Measurements from ENCODE around the gene YEATS4. TPM values are rescaled to one million over a fixed set of nuclear protein-coding genes. Genes with fewer than 3 reads are reported as not detected.
A peak's percentile ranks its signal among the peaks of the same experiment; 100 is the strongest.

Gene YEATS4
- total RNA-seq, 2 experiments from 2014 or later = 26.2 TPM

DNA sequence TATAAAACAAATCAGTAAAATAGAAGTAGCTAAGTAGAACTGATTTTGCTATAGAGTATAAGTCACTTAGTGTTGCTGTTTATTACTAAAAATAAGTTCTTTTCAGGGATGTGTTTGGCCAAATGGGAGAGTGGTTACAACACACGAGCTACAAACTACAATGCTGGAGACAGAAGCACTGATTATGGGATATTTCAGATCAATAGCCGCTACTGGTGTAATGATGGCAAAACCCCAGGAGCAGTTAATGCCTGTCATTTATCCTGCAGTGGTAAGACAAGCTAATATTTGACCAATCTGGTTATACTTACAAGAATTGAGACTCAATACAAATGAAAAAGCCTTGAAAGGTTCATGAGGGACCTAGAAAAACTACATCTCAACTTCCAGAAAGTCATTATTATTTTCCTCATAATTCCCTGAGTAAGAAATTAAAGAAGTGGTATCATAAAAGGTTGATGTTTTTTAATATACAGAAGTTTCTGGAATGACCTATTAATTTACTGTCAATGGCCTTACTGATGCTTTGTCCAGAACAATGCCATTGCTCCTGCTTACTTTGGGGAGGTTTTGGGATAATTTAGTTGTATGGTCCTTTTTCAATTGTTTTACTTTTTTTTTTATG lies 9.4 kb upstream of the YEATS4 start:
- TF ChIP-seq, protein P1, sequence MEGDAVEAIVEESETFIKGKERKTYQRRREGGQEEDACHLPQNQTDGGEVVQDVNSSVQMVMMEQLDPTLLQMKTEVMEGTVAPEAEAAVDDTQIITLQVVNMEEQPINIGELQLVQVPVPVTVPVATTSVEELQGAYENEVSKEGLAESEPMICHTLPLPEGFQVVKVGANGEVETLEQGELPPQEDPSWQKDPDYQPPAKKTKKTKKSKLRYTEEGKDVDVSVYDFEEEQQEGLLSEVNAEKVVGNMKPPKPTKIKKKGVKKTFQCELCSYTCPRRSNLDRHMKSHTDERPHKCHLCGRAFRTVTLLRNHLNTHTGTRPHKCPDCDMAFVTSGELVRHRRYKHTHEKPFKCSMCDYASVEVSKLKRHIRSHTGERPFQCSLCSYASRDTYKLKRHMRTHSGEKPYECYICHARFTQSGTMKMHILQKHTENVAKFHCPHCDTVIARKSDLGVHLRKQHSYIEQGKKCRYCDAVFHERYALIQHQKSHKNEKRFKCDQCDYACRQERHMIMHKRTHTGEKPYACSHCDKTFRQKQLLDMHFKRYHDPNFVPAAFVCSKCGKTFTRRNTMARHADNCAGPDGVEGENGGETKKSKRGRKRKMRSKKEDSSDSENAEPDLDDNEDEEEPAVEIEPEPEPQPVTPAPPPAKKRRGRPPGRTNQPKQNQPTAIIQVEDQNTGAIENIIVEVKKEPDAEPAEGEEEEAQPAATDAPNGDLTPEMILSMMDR (IDR thresholded peaks at IDR 0.05) = no peak
- ATAC-seq (ENCODE audit: poor library complexity) (no peak), DNase-seq (no peak)
- no peaks in the 10 kb centered on the region for H3K36me3 ChIP-seq (ENCODE audit: insufficient read depth, low read length)
- ChIA-PET CTCF (no interaction called here), POLR2A (interaction anchor here (1.9 kb wide), 1 partner anchor 19 kb away, joined by 9 read pairs; no protein-coding TSS in a partner anchor)
- no peaks in the 10 kb centered on the region for H3K27me3 ChIP-seq (ENCODE audit: control insufficient read depth in 1 of 2, insufficient read depth in 2 of 2, low read length in 2 of 2)
- H3K27ac Mint-ChIP-seq = no peak overlapping the region
- peaks cover 5% of the 10 kb centered on the region for H3K27me3 Mint-ChIP-seq
- no peaks in the 10 kb centered on the region for H3K36me3 Mint-ChIP-seq (ENCODE audit: low read depth)
- H3K27ac ChIP-seq (ENCODE audit: low read depth in 1 of 2, low read length in 2 of 2) = no peak overlapping the region
- H3K4me3 Mint-ChIP-seq = no peak overlapping the region
- H3K9me3 Mint-ChIP-seq = no peaks in the 10 kb centered on the region
- intact Hi-C loops (cut with DNase I, micrococcal nuclease) = loop anchor here (10.0 kb wide), 2 partner anchors 195 to 1225 kb away; no protein-coding TSS in a partner anchor
- no peaks in the 10 kb centered on the region for H3K9me3 ChIP-seq (ENCODE audit: control insufficient read depth in 1 of 2, insufficient read depth in 1 of 2, low read length in 2 of 2)
- no peaks in the 10 kb centered on the region for H3K4me1 ChIP-seq (ENCODE audit: insufficient read depth, low read length)
- peak overlapping the region; percentile 16 for H3K4me3 ChIP-seq (ENCODE audit: low read length)
- H3K4me1 Mint-ChIP-seq (ENCODE audit: low read depth) = no peaks in the 10 kb centered on the region

DNA sequence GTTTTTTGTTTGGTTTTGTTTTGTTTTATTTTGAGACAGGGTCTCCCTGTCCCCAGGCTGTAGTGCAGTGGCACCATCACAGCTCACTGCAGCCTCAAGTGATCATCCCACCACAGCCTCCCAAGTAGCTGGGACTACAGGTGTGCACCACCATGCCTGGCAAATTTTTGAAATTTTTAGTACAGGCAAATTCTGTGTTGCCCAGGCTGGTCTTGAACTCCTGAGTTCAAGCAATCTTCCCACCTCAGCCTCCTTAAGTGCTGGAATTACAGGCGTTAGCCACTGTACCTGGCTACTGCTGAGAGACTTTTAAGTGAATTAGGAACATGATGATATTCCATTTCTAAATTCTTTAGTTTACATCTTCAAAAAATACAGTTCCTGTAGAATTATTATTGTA lies 8.8 kb upstream of the YEATS4 start:
- Histone ChIP-seq H3K4me3 (ENCODE audit: low read length) (peak overlapping the region; percentile 12), H3K4me1 (ENCODE audit: insufficient read depth, low read length) (no peaks in the 10 kb centered on the region), H3K9me3 (ENCODE audit: control insufficient read depth in 1 of 2, insufficient read depth in 1 of 2, low read length in 2 of 2) (no peaks in the 10 kb centered on the region), H3K27me3 (ENCODE audit: control insufficient read depth in 1 of 2, insufficient read depth in 2 of 2, low read length in 2 of 2) (no peaks in the 10 kb centered on the region), H3K36me3 (ENCODE audit: insufficient read depth, low read length) (no peaks in the 10 kb centered on the region), H3K27ac (ENCODE audit: low read depth in 1 of 2, low read length in 2 of 2) (no peak overlapping the region)
- Mint-ChIP-seq H3K36me3 (ENCODE audit: low read depth) (no peaks in the 10 kb centered on the region), H3K4me3 (no peak overlapping the region), H3K27ac (no peak overlapping the region), H3K4me1 (ENCODE audit: low read depth) (no peaks in the 10 kb centered on the region), H3K27me3 (peaks cover 5% of the 10 kb centered on the region), H3K9me3 (no peaks in the 10 kb centered on the region)
- ATAC-seq (ENCODE audit: poor library complexity) (no peak), DNase-seq (no peak)
- intact Hi-C loops (cut with DNase I, micrococcal nuclease) = loop anchor here (10.0 kb wide), 2 partner anchors 196 to 1224 kb away; no protein-coding TSS in a partner anchor
- POLR2A ChIA-PET = no interaction called here
- CTCF ChIA-PET = interaction anchor here (0.7 kb wide), 1 partner anchor 60 kb away, joined by 3 read pairs; no protein-coding TSS in a partner anchor
- TF ChIP-seq, protein P1 (IDR thresholded peaks at IDR 0.05) = no peak

DNA sequence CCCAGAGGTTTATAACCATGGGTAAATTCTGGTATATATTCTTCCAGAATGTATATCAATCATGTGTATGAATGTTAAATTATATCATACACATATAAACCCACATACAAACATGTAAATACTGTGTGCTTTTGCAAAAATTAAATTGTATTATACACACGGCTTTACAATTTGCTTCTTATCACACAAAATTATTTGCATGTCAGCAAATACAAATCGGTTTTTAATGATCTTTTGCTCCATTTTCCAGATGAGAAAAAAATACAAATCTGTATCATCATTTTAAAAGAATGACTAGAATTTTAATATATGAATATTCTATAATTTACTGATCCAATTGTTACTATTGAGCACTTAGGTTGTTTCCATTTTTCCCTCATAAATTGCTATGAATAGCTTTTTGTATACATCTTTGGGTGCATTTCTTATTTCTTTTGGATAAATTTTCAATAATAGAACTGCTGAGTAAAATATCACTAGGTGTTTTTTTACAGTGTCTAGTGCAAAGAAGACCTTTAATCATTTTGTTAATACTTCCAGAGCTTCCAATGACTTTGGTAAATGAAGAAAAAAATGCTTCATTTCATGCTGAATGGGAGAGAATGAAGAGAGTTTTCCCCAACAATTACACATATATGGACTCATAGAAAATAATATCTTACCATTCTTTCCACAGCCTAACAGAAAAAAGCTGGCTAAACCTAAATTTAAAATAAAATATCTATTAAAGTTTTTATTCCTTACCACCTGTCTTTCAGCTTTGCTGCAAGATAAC lies 7.9 kb upstream of the YEATS4 start:
- no peaks in the 10 kb centered on the region for H3K9me3 ChIP-seq (ENCODE audit: control insufficient read depth in 1 of 2, insufficient read depth in 1 of 2, low read length in 2 of 2)
- no peak overlapping the region for H3K27ac ChIP-seq (ENCODE audit: low read depth in 1 of 2, low read length in 2 of 2)
- Mint-ChIP-seq H3K9me3 (no peaks in the 10 kb centered on the region), H3K27me3 (peaks cover 5% of the 10 kb centered on the region), H3K36me3 (ENCODE audit: low read depth) (no peaks in the 10 kb centered on the region), H3K27ac (no peak overlapping the region), H3K4me3 (no peak overlapping the region), H3K4me1 (ENCODE audit: low read depth) (no peaks in the 10 kb centered on the region)
- DNase-seq (no peak), ATAC-seq (ENCODE audit: poor library complexity) (no peak)
- TF ChIP-seq, protein P1 (IDR thresholded peaks at IDR 0.05) = no peak
- H3K4me3 ChIP-seq (ENCODE audit: low read length) = peak overlapping the region; percentile 3
- CTCF ChIA-PET = no interaction called here
- H3K36me3 ChIP-seq (ENCODE audit: insufficient read depth, low read length) = no peaks in the 10 kb centered on the region
- no peaks in the 10 kb centered on the region for H3K27me3 ChIP-seq (ENCODE audit: control insufficient read depth in 1 of 2, insufficient read depth in 2 of 2, low read length in 2 of 2)
- H3K4me1 ChIP-seq (ENCODE audit: insufficient read depth, low read length) = no peaks in the 10 kb centered on the region
- intact Hi-C loops (cut with DNase I, micrococcal nuclease) = loop anchor here (10.0 kb wide), 2 partner anchors 197 to 1223 kb away; no protein-coding TSS in a partner anchor
- POLR2A ChIA-PET = interaction anchor here (0.8 kb wide), 1 partner anchor 20 kb away, joined by 5 read pairs; no protein-coding TSS in a partner anchor

All from CD4-positive, alpha-beta T cell (primary cell).